Measurements from ENCODE around the gene FGF3.
A peak's percentile ranks its signal among the peaks of the same experiment; 100 is the strongest.

Gene FGF3

DNA sequence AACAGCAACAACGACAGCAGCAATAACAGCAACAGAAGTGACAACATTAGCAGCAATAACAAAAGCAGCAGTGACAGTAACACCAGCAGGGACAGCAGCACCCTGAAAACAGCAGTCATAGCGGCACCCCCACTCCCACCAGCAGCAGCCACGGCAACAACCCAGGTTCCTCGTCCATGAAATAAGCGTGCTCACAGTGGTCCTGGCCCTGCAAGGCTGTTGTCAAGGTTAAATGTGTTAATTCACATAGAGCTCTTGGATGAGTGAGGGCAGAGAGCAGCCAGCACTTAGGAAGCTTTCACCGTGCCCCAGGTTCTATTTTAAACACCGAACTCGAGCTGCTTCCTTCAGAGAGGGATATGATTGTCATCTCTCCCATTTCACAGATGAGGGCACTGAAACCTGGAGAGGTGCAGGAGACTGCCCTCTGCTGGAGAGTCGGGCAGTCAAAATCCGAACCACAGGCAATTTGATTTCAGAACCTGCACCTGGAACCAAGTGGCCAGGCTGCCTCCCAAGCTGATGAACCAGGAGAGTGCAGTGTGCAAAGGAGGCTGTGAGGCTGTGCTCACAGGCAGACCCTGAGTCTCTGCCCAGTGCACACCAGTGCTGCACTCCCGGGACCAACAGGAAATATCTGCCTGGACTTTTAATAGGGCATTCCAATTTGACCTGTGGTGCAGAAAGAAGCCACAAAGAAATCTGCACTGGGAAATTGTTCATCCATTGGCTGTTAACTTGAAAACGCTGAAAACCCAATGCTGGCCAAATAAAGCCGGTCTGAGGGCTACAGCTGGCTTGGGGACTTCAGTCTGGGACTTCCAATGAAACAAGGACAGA, 22.9 kb upstream of the FGF3 start:
- Mint-ChIP-seq H3K27ac (no peak overlapping the region), H3K4me3 (no peak overlapping the region), H3K9me3 (no peaks in the 10 kb centered on the region), H3K4me1 (peaks cover 14% of the 10 kb centered on the region), H3K36me3 (ENCODE audit: low read depth) (no peaks in the 10 kb centered on the region), H3K27me3 (ENCODE audit: low read depth, poor library complexity) (no peaks in the 10 kb centered on the region)
- TF ChIP-seq CTCF (IDR thresholded peaks at IDR 0.05): peak; percentile 32
- DNase-seq: no peak

DNA sequence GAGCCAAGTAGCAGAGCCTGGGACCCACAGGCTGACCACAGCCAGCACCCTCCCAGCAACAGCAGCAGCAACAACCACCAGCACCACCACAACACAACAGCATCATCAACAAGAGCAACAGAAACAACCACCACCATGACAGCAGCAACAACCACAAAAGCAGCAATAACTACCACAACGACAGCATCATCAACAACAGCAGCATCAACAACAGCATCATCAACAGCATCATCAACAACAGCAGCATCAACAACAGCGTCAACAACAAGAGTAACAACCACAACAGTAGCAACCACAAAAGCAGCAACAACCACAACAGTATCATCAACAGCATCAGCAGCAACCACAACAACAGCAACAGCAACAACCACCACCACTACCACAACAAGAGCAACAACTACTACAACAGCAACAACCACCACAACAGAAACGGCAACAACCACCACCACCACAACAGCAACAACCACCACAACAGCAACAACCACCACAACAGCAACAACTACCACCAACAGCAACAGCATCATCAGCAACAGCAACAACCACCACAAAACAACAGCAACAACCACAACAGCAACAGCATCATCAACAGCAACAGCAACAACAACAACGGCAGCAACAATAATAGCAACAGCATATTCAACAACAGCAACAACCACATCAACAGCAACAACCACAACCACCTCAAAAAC, 22.1 kb upstream of the FGF3 start:
- peaks cover 1% of the 10 kb centered on the region for H3K27me3 Mint-ChIP-seq (ENCODE audit: low read depth, poor library complexity)

GRCh38 chr11:69840371-69841169, 21.4 kb upstream of the FGF3 start:
- no peaks in the 10 kb centered on the region for H3K36me3 Mint-ChIP-seq (ENCODE audit: low read depth)
- no peak overlapping the region for H3K27ac Mint-ChIP-seq
- no peak for DNase-seq
- no peak overlapping the region for H3K4me3 Mint-ChIP-seq
- peaks cover 4% of the 10 kb centered on the region for H3K27me3 Mint-ChIP-seq (ENCODE audit: low read depth, poor library complexity)
- TF ChIP-seq CTCF (IDR thresholded peaks at IDR 0.05): no peak
- H3K4me1 Mint-ChIP-seq: peaks cover 23% of the 10 kb centered on the region
- no peaks in the 10 kb centered on the region for H3K9me3 Mint-ChIP-seq

More for the DNA sequence above, 22.1 kb upstream of the FGF3 start:
- no peak for TF ChIP-seq CTCF (IDR thresholded peaks at IDR 0.05)
- Mint-ChIP-seq H3K4me3 (no peak overlapping the region), H3K27ac (no peak overlapping the region), H3K4me1 (peaks cover 16% of the 10 kb centered on the region), H3K36me3 (ENCODE audit: low read depth) (no peaks in the 10 kb centered on the region), H3K9me3 (no peaks in the 10 kb centered on the region)
- no peak for DNase-seq

DNA sequence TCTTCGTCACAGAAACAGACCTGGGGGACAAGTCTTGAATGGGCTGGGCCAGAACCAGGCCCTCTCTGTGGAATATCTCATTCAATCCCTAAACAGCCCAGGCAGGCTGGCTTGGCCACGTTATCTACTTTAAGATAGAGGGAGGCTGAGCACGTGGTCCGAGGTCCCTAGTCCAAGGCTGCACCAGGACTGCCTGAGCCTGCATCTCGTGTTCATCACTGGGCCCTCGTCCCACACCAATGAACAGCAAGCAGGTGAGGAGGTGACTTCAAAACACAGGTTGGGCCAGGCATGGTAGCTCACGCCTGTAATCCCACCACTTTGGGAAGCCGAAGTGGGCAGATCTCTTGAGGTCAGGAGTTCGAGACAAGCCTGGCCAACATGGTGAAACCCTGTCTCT, 20.3 kb upstream of the FGF3 start:
- H3K4me3 Mint-ChIP-seq: no peak overlapping the region
- H3K36me3 Mint-ChIP-seq (ENCODE audit: low read depth): no peaks in the 10 kb centered on the region
- TF ChIP-seq CTCF (IDR thresholded peaks at IDR 0.05): no peak
- DNase-seq: no peak
- no peak overlapping the region for H3K27ac Mint-ChIP-seq
- H3K4me1 Mint-ChIP-seq: peaks cover 28% of the 10 kb centered on the region
- peaks cover 4% of the 10 kb centered on the region for H3K27me3 Mint-ChIP-seq (ENCODE audit: low read depth, poor library complexity)
- no peaks in the 10 kb centered on the region for H3K9me3 Mint-ChIP-seq

- Mint-ChIP-seq H3K9me3 (no peaks in the 10 kb centered on the region), H3K36me3 (ENCODE audit: low read depth) (no peaks in the 10 kb centered on the region), H3K27ac (no peak overlapping the region), H3K27me3 (ENCODE audit: low read depth, poor library complexity) (peaks cover 6% of the 10 kb centered on the region), H3K4me1 (peaks cover 38% of the 10 kb centered on the region), H3K4me3 (no peak overlapping the region)
- no peak for DNase-seq
- TF ChIP-seq CTCF (IDR thresholded peaks at IDR 0.05): no peak
Measured at GRCh38 chr11:69837791-69838190, 18.6 kb upstream of the FGF3 start.
